Ectodermal cell (in vitro differentiated cells): ENCODE measurements around the gene GAB2.

ENCODE experiments used
- H3K27ac ChIP-seq: 2 replicates; pipeline ENCODE4 v1.7.0; 2013; ENCODE audit warnings: mild to moderate bottlenecking, low read depth, low read length; ENCODE audit not compliant: insufficient read depth, poor library complexity, severe bottlenecking
- H3K27me3 ChIP-seq: 2 replicates; pipeline ENCODE4 v1.7.0; 2013; ENCODE audit warnings: mild to moderate bottlenecking, low read length; ENCODE audit not compliant: insufficient read depth, control insufficient read depth, poor library complexity, severe bottlenecking
- H3K36me3 ChIP-seq: one replicate; pipeline ENCODE4 v1.7.0; 2013; ENCODE audit warnings: low read length; ENCODE audit not compliant: control insufficient read depth, insufficient read depth
- H3K4me1 ChIP-seq: one replicate; pipeline ENCODE4 v1.7.0; 2013; ENCODE audit warnings: low read length; ENCODE audit not compliant: control insufficient read depth, insufficient read depth
- H3K4me3 ChIP-seq: 2 replicates; pipeline ENCODE4 v1.7.0; 2013; ENCODE audit warnings: low read depth, low read length, control low read depth; ENCODE audit not compliant: insufficient read depth
- H3K9me3 ChIP-seq: 2 replicates; pipeline ENCODE4 v1.7.0; 2013; ENCODE audit warnings: mild to moderate bottlenecking, low read length, moderate library complexity; ENCODE audit not compliant: control insufficient read depth
- WGBS, 2 experiments: methylation state at CpG; one replicate each; pipeline ENCODE4 v1.1.7; 2013; ENCODE audit warnings: missing lambda C conversion rate in 2 of 2; 5-methylcytosine and 5-hydroxymethylcytosine counted together

GAB2 gene

DNA sequence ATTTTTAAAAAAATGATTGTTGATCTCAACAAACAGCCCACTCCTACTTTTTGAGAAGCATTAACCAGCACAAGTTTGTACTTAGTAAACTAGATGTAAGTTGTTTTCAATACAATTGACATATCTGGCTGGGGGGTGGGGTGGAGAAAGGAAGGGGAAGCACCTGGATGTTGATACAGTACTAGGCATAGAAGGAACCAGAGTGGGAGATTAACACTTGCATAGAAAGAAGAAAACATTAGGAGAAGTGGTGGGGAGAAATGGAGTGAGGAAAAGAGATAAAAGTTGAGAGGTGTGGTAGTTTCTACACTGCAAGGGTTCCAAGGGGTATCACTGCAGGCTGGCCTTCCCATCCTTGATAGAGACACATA is 10.6 kb upstream of the GAB2 start:
- Histone ChIP-seq H3K4me3 (no peak overlapping the region), H3K9me3 (no peaks in the 10 kb centered on the region), H3K27ac (no peak overlapping the region)

DNA sequence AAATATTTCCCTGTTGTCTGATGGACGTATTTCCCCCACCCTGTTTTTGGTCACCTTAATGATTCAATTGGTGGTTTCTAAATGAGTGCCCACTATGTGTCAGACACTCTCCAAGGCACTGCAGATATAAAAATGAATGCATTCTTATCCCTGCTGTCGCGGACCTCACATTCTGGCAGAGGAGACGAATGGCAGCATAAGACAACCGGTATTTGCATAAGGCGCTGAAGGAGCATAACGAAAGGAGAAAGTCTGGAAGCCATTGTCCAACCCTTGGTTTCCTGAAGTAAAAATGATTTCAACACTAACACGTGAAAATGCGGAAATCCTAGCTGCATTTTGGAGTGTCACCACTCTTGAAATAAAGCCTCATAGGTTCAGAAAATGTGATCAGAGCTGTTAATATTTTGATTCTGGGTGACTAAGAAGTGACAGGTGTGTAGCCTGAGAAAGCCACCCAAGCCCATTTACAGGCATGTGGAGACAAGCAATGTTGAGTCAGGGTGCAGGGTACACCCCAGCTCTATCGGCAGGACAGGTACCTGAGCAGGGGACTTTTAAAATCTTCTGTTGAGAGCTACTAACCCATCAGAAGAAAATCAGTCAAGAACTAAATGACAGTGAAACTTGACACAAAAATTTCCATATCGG is 10.1 kb upstream of the GAB2 start:
- Histone ChIP-seq H3K27ac (no peak overlapping the region), H3K9me3 (no peaks in the 10 kb centered on the region), H3K4me1 (no peaks in the 10 kb centered on the region), H3K27me3 (no peaks in the 10 kb centered on the region), H3K36me3 (no peaks in the 10 kb centered on the region), H3K4me3 (no peak overlapping the region)
- WGBS, 2 experiments, result 93 to 94% methylated on average over 11 of the region's 11 CpGs

More for the DNA sequence above, 10.6 kb upstream of the GAB2 start:
- Histone ChIP-seq H3K36me3 (no peaks in the 10 kb centered on the region), H3K27me3 (no peaks in the 10 kb centered on the region), H3K4me1 (no peaks in the 10 kb centered on the region)

- Histone ChIP-seq H3K36me3 (no peaks in the 10 kb centered on the region), H3K27ac (no peak overlapping the region), H3K4me1 (no peaks in the 10 kb centered on the region), H3K27me3 (no peaks in the 10 kb centered on the region), H3K4me3 (no peak overlapping the region), H3K9me3 (no peaks in the 10 kb centered on the region)
- 94 to 100% methylated on average over 1 of the region's 1 CpG for WGBS, 2 experiments
Measured at GRCh38 chr11:78426845-78427244, 9.2 kb upstream of the GAB2 start.

DNA sequence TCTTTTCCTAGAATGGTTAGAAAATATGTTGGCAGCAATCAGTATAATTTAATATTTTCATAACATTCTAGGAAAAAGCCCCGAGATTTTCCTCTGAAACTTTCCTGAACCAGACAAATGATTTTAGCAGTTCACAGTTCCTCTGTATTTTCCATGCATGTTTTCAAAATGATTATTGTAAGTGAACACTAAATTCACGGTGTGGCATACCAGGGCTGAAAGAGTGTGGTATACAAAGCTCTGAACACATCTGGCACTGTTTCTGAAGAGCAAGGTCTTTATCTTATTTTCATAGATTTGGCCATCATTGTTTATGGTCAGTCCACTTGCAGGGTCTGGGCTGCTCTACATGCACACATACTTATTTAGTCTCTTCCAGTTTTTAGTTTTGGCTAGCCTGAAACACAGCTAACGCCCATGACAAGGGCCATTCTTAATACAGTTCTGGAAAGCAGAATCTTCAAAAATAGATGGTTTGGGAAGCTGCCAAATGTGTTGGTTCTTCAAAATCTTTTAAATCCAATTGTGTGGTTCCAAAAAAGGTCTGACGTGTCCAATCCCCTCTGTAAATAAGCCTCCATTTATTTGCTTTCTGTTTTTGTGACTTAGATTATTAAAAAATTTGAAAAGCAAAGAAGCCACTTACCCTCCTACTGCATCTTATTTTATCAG is 7.9 kb upstream of the GAB2 start:
- no peaks in the 10 kb centered on the region for H3K36me3 ChIP-seq
- no peaks in the 10 kb centered on the region for H3K4me1 ChIP-seq
- H3K9me3 ChIP-seq, result no peaks in the 10 kb centered on the region
- WGBS, 2 experiments, result 90 to 96% methylated on average over 2 to 4 of the region's 4 CpGs
- H3K4me3 ChIP-seq, result no peak overlapping the region
- no peak overlapping the region for H3K27ac ChIP-seq
- H3K27me3 ChIP-seq, result no peaks in the 10 kb centered on the region

- H3K4me1 ChIP-seq, result no peaks in the 10 kb centered on the region
- H3K9me3 ChIP-seq, result no peaks in the 10 kb centered on the region
- no peaks in the 10 kb centered on the region for H3K36me3 ChIP-seq
- no peak overlapping the region for H3K27ac ChIP-seq
- peaks cover 1% of the 10 kb centered on the region for H3K27me3 ChIP-seq
- WGBS, 2 experiments, result 83 to 88% methylated on average over 7 of the region's 7 CpGs
- no peak overlapping the region for H3K4me3 ChIP-seq
Measured at GRCh38 chr11:78424334-78425270, 7.0 kb upstream of the GAB2 start.

DNA sequence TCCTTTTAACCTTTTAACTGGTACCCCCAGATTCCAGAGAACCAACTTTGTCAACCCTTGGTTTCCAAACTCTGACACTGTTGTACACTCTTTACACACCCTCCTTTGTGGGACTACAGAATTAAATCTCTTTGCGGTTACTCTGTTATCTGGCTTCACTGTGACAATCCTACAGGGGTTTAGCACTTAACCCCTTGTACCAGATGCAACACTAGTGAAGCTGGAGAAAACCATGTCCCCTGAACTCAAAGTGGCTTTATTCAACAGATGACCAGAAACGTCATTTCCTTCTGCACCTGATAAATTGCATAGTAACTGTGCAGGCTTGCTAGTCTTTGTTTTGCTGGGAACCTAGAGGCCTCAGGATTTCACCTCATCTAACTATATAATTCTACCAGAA is 5.6 kb upstream of the GAB2 start:
- Histone ChIP-seq H3K36me3 (no peaks in the 10 kb centered on the region), H3K27ac (no peak overlapping the region), H3K9me3 (no peaks in the 10 kb centered on the region), H3K27me3 (peaks cover 13% of the 10 kb centered on the region), H3K4me3 (no peak overlapping the region), H3K4me1 (no peaks in the 10 kb centered on the region)
- 95 to 96% methylated on average over 2 of the region's 2 CpGs for WGBS, 2 experiments

DNA sequence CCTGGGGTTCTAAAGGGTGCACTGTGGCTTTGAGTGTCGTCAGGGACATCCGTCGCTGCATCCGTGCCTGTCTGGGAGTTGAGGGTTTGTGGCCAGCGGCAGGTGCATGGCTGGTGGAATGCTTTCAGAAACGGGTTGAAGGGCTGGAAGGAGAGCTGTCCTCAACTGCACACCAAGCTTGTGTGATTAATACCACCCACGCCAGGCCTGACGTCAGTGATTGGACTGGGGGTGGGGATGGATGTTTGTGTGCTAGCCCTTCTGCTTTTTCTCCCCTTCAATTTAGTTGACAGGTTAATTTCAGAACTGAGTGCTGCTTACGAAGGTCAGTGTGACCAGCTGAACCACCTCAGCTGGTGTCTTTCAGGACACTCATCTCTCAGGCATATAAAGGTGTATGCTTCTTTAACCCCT is 3.2 kb upstream of the GAB2 start:
- no peaks in the 10 kb centered on the region for H3K36me3 ChIP-seq
- no peak overlapping the region for H3K4me3 ChIP-seq
- H3K27ac ChIP-seq, result no peak overlapping the region
- 82% methylated on average over 9 of the region's 9 CpGs for WGBS, 2 experiments
- peaks cover 13% of the 10 kb centered on the region for H3K27me3 ChIP-seq
- H3K4me1 ChIP-seq, result peaks cover 3% of the 10 kb centered on the region
- H3K9me3 ChIP-seq, result no peaks in the 10 kb centered on the region

DNA sequence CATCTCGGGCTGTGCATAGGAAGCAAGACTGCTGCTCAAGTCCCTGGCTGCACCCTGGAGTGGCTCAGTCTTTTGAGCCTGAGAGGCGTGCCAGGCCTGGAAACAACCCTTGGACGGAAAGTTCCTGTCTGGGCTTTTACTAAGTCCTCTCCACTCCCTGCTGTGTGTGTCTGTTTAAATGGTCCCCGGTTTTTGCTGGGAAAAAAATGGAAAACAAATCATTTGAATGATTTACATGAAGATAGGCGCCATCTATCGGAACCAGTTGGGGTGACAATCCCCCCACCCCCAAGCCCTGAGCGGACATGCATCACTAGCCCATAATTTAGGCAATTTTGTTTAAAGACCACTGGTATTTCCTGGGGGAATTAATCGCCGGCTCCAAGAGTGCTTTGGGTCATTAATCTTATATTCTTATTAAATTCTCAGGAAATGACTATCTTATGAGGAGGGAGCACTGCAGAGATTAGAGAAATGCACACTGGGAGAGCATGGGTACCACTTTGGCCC is 2.7 kb upstream of the GAB2 start:
- H3K4me3 ChIP-seq, result no peak overlapping the region

DNA sequence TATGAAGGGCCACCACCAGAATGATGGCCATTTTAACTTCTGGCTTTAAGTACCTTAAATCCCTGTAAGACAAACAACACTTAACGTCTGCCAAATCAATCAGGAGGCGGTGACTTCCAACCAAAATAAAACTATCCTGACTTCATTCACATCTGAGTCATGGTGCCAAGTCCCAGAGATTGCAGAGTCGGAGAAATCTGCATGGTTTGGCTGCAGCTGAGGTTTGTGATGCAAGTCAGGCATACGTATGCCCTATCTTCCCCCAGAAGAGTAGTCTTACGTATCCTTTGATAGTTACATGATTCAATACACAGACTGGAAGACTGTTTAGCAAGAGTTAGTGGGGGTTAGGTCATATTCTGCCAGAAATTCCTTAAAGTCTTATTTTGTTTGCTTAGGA is 1.7 kb upstream of the GAB2 start:
- H3K27ac ChIP-seq, result no peak overlapping the region

More for the DNA sequence above, 2.7 kb upstream of the GAB2 start:
- peaks cover 13% of the 10 kb centered on the region for H3K27me3 ChIP-seq
- H3K27ac ChIP-seq, result no peak overlapping the region
- WGBS, 2 experiments, result 45 to 53% methylated on average over 8 to 9 of the region's 9 CpGs
- no peaks in the 10 kb centered on the region for H3K9me3 ChIP-seq
- peaks cover 3% of the 10 kb centered on the region for H3K4me1 ChIP-seq
- H3K36me3 ChIP-seq, result no peaks in the 10 kb centered on the region

More for the DNA sequence above, 1.7 kb upstream of the GAB2 start:
- no peaks in the 10 kb centered on the region for H3K9me3 ChIP-seq
- H3K36me3 ChIP-seq, result no peaks in the 10 kb centered on the region
- WGBS, 2 experiments, result 91% methylated on average over 5 of the region's 5 CpGs
- H3K4me1 ChIP-seq, result peaks cover 3% of the 10 kb centered on the region
- peaks cover 13% of the 10 kb centered on the region for H3K27me3 ChIP-seq
- no peak overlapping the region for H3K4me3 ChIP-seq
